ENCODE results near the gene PLEKHO2.
A peak's percentile ranks its signal among the peaks of the same experiment; 100 is the strongest.
"Not testable (repeated sequence)": the region's sequence is repeated elsewhere in the genome, so short reads cannot be mapped to it uniquely, and the experiment has no call there.

The PLEKHO2 gene

GRCh38 chr15:64841344-64842095 is at the start of gene PLEKHO2:
Gene PLEKHO2, plus strand, starts transcription at chr15:64841915. Its CDS starts 102 bp downstream, at chr15:64842017.
- peak; percentile 89 for DNase-seq

GRCh38 chr15:64792282-64792681 is 49.4 kb upstream of the PLEKHO2 start:
- no peak for DNase-seq

- not testable (repeated sequence) for DNase-seq
Observed at GRCh38 chr15:64795299-64795698, 46.4 kb upstream of the PLEKHO2 start.

- not testable (repeated sequence) for DNase-seq
Observed at GRCh38 chr15:64795921-64796320, 45.8 kb upstream of the PLEKHO2 start.

- not testable (repeated sequence) for DNase-seq
Observed at GRCh38 chr15:64798905-64799304, 42.8 kb upstream of the PLEKHO2 start.

- no peak for DNase-seq
Observed at GRCh38 chr15:64800476-64800875, 41.2 kb upstream of the PLEKHO2 start.

- DNase-seq = no peak
Observed at GRCh38 chr15:64803526-64803925, 38.2 kb upstream of the PLEKHO2 start.

GRCh38 chr15:64804619-64805018 is 37.1 kb upstream of the PLEKHO2 start:
- no peak for DNase-seq

GRCh38 chr15:64806509-64806908 is 35.2 kb upstream of the PLEKHO2 start:
- DNase-seq = no peak

GRCh38 chr15:64807051-64807749 is 34.5 kb upstream of the PLEKHO2 start:
- DNase-seq = no peak

- no peak for DNase-seq
Observed at GRCh38 chr15:64807751-64808222, 33.9 kb upstream of the PLEKHO2 start.

- DNase-seq = no peak
Observed at GRCh38 chr15:64808785-64809453, 32.8 kb upstream of the PLEKHO2 start.

GRCh38 chr15:64809649-64810496 is 31.8 kb upstream of the PLEKHO2 start:
- DNase-seq = peak; percentile 45

GRCh38 chr15:64810497-64811326 is 31.0 kb upstream of the PLEKHO2 start:
- no peak for DNase-seq

GRCh38 chr15:64813075-64813474 is 28.6 kb upstream of the PLEKHO2 start:
- no peak for DNase-seq

GRCh38 chr15:64814283-64814682 is 27.4 kb upstream of the PLEKHO2 start:
- not testable (repeated sequence) for DNase-seq

- DNase-seq = not testable (repeated sequence)
Observed at GRCh38 chr15:64814965-64815364, 26.8 kb upstream of the PLEKHO2 start.

GRCh38 chr15:64816452-64816851 is 25.3 kb upstream of the PLEKHO2 start:
- DNase-seq = no peak

- no peak for DNase-seq
Observed at GRCh38 chr15:64824929-64825430, 16.7 kb upstream of the PLEKHO2 start.

- peak; percentile 78 for DNase-seq
Observed at GRCh38 chr15:64825431-64826294, 16.1 kb upstream of the PLEKHO2 start, which contains the start of gene PIF1. Gene PIF1, minus strand, starts transcription at chr15:64825647. Its CDS starts 1,312 bp downstream, at chr15:64824335.
